GM12873 (cell line): Measurements from ENCODE around the gene PAK6.

Experiments used
- TF ChIP-seq, protein P1 (sequence below): IDR thresholded peaks from 2 replicates; pipeline ENCODE4 v1.5.1; 2012; ENCODE audit warnings: low read depth, mild to moderate bottlenecking, moderate library complexity, low read length, control low read depth; ENCODE audit not compliant: insufficient read depth; ENCODE audit errors: missing control alignments

PAK6 gene

DNA sequence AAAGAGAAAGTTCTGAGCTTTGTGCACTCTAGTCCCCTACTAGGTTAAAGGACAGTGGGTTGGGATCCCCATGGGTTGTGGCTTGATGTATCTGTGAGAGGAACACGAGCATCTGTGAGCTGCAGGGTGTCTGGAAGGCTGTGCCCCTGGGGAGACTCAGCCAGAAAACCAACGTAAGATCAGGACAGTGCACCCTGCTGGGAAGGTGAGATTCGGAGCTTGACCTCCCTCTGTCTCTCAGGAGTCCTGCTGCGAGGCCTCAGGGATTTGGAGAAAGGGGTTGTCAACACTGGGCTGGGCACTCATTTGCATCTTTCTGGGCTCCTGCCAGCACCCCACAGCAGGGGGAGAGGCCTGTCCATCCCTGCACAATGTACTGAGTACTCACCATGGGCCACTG, 28.8 kb downstream of the PAK6 start:
- TF ChIP-seq, protein P1, sequence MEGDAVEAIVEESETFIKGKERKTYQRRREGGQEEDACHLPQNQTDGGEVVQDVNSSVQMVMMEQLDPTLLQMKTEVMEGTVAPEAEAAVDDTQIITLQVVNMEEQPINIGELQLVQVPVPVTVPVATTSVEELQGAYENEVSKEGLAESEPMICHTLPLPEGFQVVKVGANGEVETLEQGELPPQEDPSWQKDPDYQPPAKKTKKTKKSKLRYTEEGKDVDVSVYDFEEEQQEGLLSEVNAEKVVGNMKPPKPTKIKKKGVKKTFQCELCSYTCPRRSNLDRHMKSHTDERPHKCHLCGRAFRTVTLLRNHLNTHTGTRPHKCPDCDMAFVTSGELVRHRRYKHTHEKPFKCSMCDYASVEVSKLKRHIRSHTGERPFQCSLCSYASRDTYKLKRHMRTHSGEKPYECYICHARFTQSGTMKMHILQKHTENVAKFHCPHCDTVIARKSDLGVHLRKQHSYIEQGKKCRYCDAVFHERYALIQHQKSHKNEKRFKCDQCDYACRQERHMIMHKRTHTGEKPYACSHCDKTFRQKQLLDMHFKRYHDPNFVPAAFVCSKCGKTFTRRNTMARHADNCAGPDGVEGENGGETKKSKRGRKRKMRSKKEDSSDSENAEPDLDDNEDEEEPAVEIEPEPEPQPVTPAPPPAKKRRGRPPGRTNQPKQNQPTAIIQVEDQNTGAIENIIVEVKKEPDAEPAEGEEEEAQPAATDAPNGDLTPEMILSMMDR = no peak

DNA sequence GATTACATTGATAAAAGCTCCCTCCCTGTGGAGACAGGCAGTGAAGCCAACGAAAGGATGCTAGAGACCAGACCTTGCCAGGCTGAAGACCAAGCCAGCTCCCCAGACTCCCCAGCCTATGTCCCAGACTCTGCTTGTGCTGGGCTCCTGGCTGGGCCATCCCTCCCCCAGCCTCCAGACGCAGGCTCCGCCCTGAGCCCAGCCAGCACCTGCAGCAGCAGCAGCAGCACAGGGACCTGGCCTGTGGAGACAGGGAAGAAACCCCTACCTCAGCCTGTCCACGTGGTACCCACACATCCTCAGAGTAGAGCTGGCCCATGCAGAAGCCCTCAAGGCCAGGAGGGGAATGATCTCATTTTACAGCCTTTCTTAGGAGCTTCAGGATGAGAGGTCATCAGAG, 30.7 kb downstream of the PAK6 start:
- TF ChIP-seq, protein P1 = no peak

DNA sequence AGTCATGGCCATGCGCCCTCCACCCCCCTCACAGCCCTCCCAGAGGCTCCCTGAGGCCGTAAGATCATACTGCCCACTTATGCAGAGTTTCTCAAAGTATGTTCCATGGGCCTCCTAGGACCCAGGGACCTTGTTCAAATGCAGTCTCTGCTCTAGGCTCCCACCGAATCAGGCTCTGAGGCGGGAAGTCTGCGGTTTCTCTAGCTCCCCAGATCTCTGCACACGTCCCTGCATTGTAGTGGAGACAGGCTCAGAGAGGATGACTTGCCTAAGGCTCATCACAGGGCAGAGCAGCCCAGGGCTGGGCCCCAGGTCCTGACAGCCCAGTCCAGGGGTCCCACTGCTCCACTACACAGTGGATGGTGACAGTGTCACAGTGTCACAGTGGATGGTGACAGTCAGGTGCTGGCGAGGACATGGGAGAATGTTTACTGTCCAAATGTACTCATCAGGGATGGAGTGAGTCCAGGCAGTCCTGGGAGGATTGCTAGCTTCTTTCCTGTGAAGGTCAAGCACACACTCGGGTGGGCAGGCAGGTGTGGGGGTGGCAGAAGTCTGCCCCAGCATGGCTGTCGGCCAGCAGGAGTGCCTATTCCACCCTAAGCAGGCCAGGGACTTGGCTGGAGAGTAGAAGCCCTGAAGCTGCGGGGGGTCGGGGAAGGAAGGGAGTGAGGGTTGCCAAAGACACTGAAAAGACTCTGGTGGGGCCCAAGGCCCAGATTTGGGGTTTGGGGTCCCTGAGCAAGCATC, 31.6 kb downstream of the PAK6 start:
- TF ChIP-seq, protein P1 = no peak

DNA sequence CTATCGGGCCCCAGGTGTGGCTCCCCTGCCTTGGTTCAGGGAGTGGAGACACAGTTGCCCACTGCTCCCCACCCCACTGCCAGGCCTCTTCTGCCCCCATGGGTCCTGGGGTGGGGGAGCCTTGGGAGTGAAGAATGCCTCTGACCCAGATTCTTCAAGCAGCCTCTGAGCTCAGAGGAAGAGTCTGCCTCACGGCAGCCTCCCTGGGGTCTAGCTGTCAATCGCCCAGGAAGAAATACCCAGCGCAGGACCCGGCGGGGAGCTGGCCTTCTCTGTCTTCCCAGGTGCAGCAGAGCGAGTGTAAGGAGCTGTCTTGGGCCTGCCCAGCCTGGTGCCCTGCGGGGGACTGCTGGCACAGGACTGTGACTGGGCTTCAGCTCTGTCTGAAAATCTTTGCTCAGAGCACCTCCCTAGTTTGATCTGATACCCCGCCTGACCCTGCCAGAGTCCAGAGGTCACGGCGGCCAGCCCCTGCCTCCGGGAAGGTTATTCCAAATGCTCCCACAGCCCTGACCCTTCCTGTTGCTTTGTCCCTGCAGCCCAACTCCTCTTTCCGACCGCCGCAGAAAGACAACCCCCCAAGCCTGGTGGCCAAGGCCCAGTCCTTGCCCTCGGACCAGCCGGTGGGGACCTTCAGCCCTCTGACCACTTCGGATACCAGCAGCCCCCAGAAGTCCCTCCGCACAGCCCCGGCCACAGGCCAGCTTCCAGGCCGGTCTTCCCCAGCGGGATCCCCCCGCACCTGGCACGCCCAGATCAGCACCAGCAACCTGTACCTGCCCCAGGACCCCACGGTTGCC, 33.0 kb downstream of the PAK6 start:
- TF ChIP-seq, protein P1 = no peak

DNA sequence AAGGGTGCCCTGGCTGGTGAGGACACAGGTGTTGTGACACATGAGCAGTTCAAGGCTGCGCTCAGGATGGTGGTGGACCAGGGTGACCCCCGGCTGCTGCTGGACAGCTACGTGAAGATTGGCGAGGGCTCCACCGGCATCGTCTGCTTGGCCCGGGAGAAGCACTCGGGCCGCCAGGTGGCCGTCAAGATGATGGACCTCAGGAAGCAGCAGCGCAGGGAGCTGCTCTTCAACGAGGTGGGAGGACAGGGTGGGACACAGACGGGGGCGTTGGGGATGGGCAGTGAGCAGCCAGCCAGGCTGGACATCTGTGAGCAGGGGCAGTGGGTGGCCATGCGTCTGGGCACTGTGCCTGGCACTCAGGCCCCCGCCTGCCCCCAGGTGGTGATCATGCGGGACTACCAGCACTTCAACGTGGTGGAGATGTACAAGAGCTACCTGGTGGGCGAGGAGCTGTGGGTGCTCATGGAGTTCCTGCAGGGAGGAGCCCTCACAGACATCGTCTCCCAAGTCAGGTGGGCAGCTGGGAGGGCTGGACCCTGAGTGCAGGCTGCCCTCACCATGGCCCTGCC, 33.7 kb downstream of the PAK6 start:
- TF ChIP-seq, protein P1 = peak; percentile 52

DNA sequence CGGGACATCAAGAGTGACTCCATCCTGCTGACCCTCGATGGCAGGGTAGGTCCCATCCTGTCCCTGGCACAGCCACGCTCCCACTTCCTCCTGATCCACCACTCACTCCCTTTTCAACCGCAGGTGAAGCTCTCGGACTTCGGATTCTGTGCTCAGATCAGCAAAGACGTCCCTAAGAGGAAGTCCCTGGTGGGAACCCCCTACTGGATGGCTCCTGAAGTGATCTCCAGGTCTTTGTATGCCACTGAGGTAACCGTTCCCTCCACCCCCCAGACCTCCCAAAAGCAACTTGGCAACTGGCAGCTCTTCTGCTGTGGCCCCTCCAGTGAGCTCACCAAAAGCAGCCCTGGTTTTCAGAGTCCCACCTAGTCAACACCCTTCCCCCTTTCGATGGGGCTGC, 34.6 kb downstream of the PAK6 start:
- TF ChIP-seq, protein P1 = peak; percentile 9

DNA sequence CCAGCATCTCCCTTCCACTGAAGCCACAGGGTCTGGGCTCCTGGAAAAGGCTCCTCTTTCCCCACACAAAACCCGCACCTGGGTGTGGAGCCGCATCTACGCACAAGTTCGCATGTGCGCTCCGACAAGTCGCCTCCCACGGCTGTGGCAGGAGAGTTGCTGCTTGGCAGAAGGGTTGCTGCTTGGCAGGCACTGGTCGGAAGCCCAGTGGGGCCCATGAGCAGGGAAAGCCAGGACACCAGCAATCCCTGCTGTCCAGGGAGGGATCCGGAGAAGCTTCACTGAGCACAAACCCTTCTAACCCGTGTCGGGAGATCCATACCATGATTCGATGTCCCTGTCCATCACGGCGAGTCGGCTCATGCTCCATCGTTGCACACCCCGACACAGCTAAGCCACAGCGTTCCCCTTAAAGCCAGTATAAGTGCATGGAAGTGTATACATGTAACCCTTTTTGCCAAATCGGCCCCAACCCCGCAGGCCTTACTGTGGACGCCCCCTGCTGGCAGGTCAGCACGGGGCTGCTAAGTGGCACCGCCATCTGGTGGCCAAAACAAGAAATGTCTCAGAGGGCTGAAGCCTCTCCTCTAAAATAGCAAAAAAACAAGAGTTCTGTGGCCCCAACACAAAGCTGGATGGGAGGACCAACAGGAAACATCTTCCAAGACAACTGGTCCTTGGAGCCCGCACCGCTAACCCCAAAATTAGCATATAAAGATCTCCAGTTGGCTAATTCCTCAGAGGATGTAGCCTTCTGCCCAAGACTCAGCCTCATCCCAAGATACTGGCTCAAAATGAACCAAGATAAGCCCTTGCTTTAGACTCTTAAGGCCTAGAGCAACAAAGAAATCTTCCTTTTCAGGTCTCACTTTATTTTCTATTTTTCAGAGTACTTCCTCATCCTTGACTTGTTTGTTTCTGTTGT, 35.7 kb downstream of the PAK6 start:
- TF ChIP-seq, protein P1 = peak; percentile 100
